H9 (cell line): ENCODE results near the gene DNAAF9. TPM values are rescaled to one million over a fixed set of nuclear protein-coding genes. Genes with fewer than 3 reads are reported as not detected.

ENCODE experiments used
- DNase-seq: peaks from one replicate; pipeline ENCODE4 v3.0.0-alpha.2; 2017
- H2AFZ ChIP-seq: one replicate; pipeline ENCODE4 v1.6.1; 2013; ENCODE audit warnings: mild to moderate bottlenecking, low read length, control low read depth, moderate library complexity
- H2AK5ac ChIP-seq: 2 replicates; pipeline ENCODE4 v1.6.1; 2013; ENCODE audit warnings: low read length, control low read depth, mixed read lengths; ENCODE audit not compliant: insufficient read length
- H2BK120ac ChIP-seq: one replicate; pipeline ENCODE4 v1.6.1; 2013; ENCODE audit warnings: low read depth, mild to moderate bottlenecking, low read length, control low read depth, inconsistent platforms; ENCODE audit not compliant: poor library complexity, severe bottlenecking
- H2BK12ac ChIP-seq: 2 replicates; pipeline ENCODE4 v1.6.1; 2013; ENCODE audit warnings: low read length, control low read depth, mixed read lengths, low read depth; ENCODE audit not compliant: insufficient read length
- H2BK15ac ChIP-seq: 2 replicates; pipeline ENCODE4 v1.6.1; 2013; ENCODE audit warnings: low read depth, low read length, control low read depth
- H2BK20ac ChIP-seq: one replicate; pipeline ENCODE4 v1.6.1; 2013; ENCODE audit warnings: low read depth, mild to moderate bottlenecking, low read length, control low read depth, inconsistent platforms; ENCODE audit not compliant: poor library complexity, severe bottlenecking
- H2BK5ac ChIP-seq: 2 replicates; pipeline ENCODE4 v1.6.1; 2013; ENCODE audit warnings: low read length, control low read depth, mixed read lengths; ENCODE audit not compliant: insufficient read length
- H3K14ac ChIP-seq: 2 replicates; pipeline ENCODE4 v1.6.1; 2013; ENCODE audit warnings: low read length, control low read depth; ENCODE audit not compliant: insufficient read depth
- H3K18ac ChIP-seq: 2 replicates; pipeline ENCODE4 v1.6.1; 2013; ENCODE audit warnings: low read depth, mild to moderate bottlenecking, mixed read lengths, low read length, control low read depth; ENCODE audit not compliant: insufficient read length
- H3K23ac ChIP-seq: 2 replicates; pipeline ENCODE4 v1.6.1; 2013; ENCODE audit warnings: low read length, control low read depth, mixed read lengths, low read depth; ENCODE audit not compliant: insufficient read length
- H3K23me2 ChIP-seq: 2 replicates; pipeline ENCODE4 v1.6.1; 2013; ENCODE audit warnings: low read depth, mild to moderate bottlenecking, mixed read lengths, low read length, control low read depth; ENCODE audit not compliant: insufficient read length, poor library complexity, severe bottlenecking
- H3K27ac ChIP-seq: 2 replicates; pipeline ENCODE4 v1.5.1; 2013; ENCODE audit warnings: low read length, control low read depth, mixed read lengths, low read depth; ENCODE audit not compliant: insufficient read length
- H3K27me3 ChIP-seq: 2 replicates; pipeline ENCODE4 v1.6.1; 2013; ENCODE audit warnings: low read length, control low read depth, inconsistent platforms; ENCODE audit not compliant: insufficient read depth
- H3K4ac ChIP-seq: 2 replicates; pipeline ENCODE4 v1.6.1; 2013; ENCODE audit warnings: low read depth, mild to moderate bottlenecking, control low read depth, inconsistent platforms, low read length, moderate library complexity
- H3K4me1 ChIP-seq: 2 replicates; pipeline ENCODE4 v1.6.1; 2013; ENCODE audit warnings: low read length, control low read depth, inconsistent platforms; ENCODE audit not compliant: insufficient read depth
- H3K4me2 ChIP-seq: 2 replicates; pipeline ENCODE4 v1.6.1; 2013; ENCODE audit warnings: low read length, control low read depth, mixed read lengths; ENCODE audit not compliant: insufficient read length, insufficient read depth
- H3K56ac ChIP-seq: 2 replicates; pipeline ENCODE4 v1.6.1; 2013; ENCODE audit warnings: low read depth, mild to moderate bottlenecking, mixed read lengths, low read length, control low read depth; ENCODE audit not compliant: insufficient read length
- H3K79me1 ChIP-seq: 2 replicates; pipeline ENCODE4 v1.6.1; 2013; ENCODE audit warnings: low read depth, mild to moderate bottlenecking, moderate library complexity, low read length, control low read depth, inconsistent platforms; ENCODE audit not compliant: insufficient read depth, poor library complexity, severe bottlenecking
- H3K79me2 ChIP-seq: 2 replicates; pipeline ENCODE4 v1.6.1; 2013; ENCODE audit warnings: low read length, control low read depth, inconsistent platforms; ENCODE audit not compliant: insufficient read depth
- H3K9ac ChIP-seq: 2 replicates; pipeline ENCODE4 v1.6.1; 2013; ENCODE audit warnings: low read length, control low read depth, mixed read lengths; ENCODE audit not compliant: insufficient read length; ENCODE audit errors: extremely low read depth
- H3K9me3 ChIP-seq: one replicate; pipeline ENCODE4 v1.6.1; 2013; ENCODE audit warnings: low read depth, low read length, inconsistent platforms; ENCODE audit not compliant: control insufficient read depth
- H3T11ph ChIP-seq: one replicate; pipeline ENCODE4 v1.6.1; 2013; ENCODE audit warnings: mild to moderate bottlenecking, low read length, control low read depth, inconsistent platforms
- H4K20me1 ChIP-seq: one replicate; pipeline ENCODE4 v1.6.1; 2013; ENCODE audit not compliant: control insufficient read depth, insufficient read length, insufficient read depth
- H4K5ac ChIP-seq: 2 replicates; pipeline ENCODE4 v1.6.1; 2013; ENCODE audit warnings: low read depth, mild to moderate bottlenecking, mixed read lengths, low read length, control low read depth; ENCODE audit not compliant: insufficient read length
- H4K8ac ChIP-seq: replicated peaks from 2 replicates; pipeline ENCODE4 v1.6.1; 2013; ENCODE audit warnings: low read length, control low read depth, mixed read lengths, low read depth; ENCODE audit not compliant: insufficient read length
- H4K91ac ChIP-seq: 2 replicates; pipeline ENCODE4 v1.6.1; 2013; ENCODE audit warnings: low read depth, mild to moderate bottlenecking, moderate library complexity, mixed read lengths, low read length, control low read depth; ENCODE audit not compliant: insufficient read length
- H3K27ac Mint-ChIP-seq, 3 experiments: 2 replicates in 2 of 3; 3 replicates in 1 of 3; pipeline ENCODE4 v1.8.0; 2020 to 2021; ENCODE audit warnings: mixed read lengths in 3 of 3, mild to moderate bottlenecking in 1 of 3, moderate library complexity in 1 of 3
- H3K27me3 Mint-ChIP-seq: 2 replicates; pipeline ENCODE4 v1.8.0; 2021; ENCODE audit warnings: low read depth, mild to moderate bottlenecking, moderate library complexity, mixed read lengths
- H3K36me3 Mint-ChIP-seq, 3 experiments: 2 replicates in 2 of 3; 3 replicates in 1 of 3; pipeline ENCODE4 v1.8.0; 2020 to 2021; ENCODE audit warnings: low read depth in 3 of 3, mixed read lengths in 3 of 3; ENCODE audit not compliant: insufficient read depth in 1 of 3
- H3K4me1 Mint-ChIP-seq, 2 experiments: 2 replicates each; pipeline ENCODE4 v1.8.0; 2020; ENCODE audit warnings: mixed read lengths in 2 of 2
- H3K4me3 Mint-ChIP-seq, 2 experiments: 2 replicates in 1 of 2; 3 replicates in 1 of 2; pipeline ENCODE4 v1.8.0; 2020 to 2021; ENCODE audit warnings: mild to moderate bottlenecking in 2 of 2, mixed read lengths in 2 of 2, moderate library complexity in 1 of 2
- H3K9me3 Mint-ChIP-seq, 2 experiments: 2 replicates in 1 of 2; 3 replicates in 1 of 2; pipeline ENCODE4 v1.8.0; 2020; ENCODE audit warnings: mild to moderate bottlenecking in 2 of 2, mixed read lengths in 2 of 2, moderate library complexity in 1 of 2
- WGBS: extraction: QIAGEN DNeasy Blood & Tissue Kit; methylation state at CpG from one replicate; pipeline ENCODE4 v1.1.7; 2013; ENCODE audit warnings: missing lambda C conversion rate, low lambda C conversion rate, mixed read lengths; ENCODE audit not compliant: insufficient read length; ENCODE audit errors: extremely low coverage; 5-methylcytosine and 5-hydroxymethylcytosine counted together
- total RNA-seq: library from RNA; stranded (reverse); gene quantifications from 2 replicates; pipeline ENCODE4 v1.2.1, GENCODE V29; 2021
- TF ChIP-seq, protein P1 (sequence below): fragments of 200-600 bp; sonication (generic); conservative IDR thresholded peaks from 3 replicates; pipeline ENCODE4 v1.8.0; 2021; ENCODE audit warnings: antibody characterized with exemption, mild to moderate bottlenecking

DNAAF9 gene
- total RNA-seq, 1 experiment from 2014 or later, result 5.5 TPM

DNA sequence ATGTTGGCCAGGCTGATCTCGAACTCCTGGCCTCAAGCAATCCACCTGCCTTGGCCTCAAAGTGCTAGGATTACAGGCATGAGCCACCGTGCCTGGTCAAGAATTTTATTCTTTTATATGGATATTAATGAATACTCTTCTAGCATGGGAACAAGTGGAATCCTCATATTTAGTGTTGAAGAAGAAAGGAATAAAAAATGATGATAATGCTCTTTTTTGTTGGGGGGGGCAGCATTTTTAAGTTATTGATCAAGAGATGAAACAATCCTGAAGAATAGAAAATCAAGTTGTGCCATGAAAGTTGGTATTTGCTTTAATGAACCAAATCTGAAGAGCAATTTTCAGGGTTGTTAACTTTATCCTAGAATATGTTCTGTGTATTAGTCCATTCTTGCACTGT, 6.7 kb upstream of the DNAAF9 start:
- Histone ChIP-seq H3K27ac (no peak overlapping the region), H2BK15ac (no peak overlapping the region), H3K9ac (no peak overlapping the region), H4K8ac (no peak overlapping the region), H2BK20ac (no peak overlapping the region), H4K5ac (no peak overlapping the region), H3K79me2 (no peaks in the 10 kb centered on the region), H3K4me2 (no peak overlapping the region), H3K79me1 (no peaks in the 10 kb centered on the region), H3K56ac (no peak overlapping the region), H2BK120ac (no peak overlapping the region), H3K27me3 (no peaks in the 10 kb centered on the region), H3K23ac (no peak overlapping the region), H3K4ac (no peak overlapping the region), H3K14ac (no peak overlapping the region), H2AK5ac (no peak overlapping the region), H2BK12ac (no peak overlapping the region), H4K20me1 (no peaks in the 10 kb centered on the region), H3K4me1 (no peaks in the 10 kb centered on the region), H3T11ph (no peak overlapping the region), H4K91ac (no peak overlapping the region), H3K18ac (no peak overlapping the region), H3K23me2 (no peaks in the 10 kb centered on the region), H2BK5ac (no peak overlapping the region), H3K9me3 (no peaks in the 10 kb centered on the region), H2AFZ (no peak overlapping the region)
- no peak overlapping the region for H3K4me3 Mint-ChIP-seq
- no CpG with 5 or more reads among the region's 2 CpGs for WGBS
- peaks cover 9 to 17% of the 10 kb centered on the region in 2 experiments for H3K9me3 Mint-ChIP-seq
- TF ChIP-seq, protein P1, sequence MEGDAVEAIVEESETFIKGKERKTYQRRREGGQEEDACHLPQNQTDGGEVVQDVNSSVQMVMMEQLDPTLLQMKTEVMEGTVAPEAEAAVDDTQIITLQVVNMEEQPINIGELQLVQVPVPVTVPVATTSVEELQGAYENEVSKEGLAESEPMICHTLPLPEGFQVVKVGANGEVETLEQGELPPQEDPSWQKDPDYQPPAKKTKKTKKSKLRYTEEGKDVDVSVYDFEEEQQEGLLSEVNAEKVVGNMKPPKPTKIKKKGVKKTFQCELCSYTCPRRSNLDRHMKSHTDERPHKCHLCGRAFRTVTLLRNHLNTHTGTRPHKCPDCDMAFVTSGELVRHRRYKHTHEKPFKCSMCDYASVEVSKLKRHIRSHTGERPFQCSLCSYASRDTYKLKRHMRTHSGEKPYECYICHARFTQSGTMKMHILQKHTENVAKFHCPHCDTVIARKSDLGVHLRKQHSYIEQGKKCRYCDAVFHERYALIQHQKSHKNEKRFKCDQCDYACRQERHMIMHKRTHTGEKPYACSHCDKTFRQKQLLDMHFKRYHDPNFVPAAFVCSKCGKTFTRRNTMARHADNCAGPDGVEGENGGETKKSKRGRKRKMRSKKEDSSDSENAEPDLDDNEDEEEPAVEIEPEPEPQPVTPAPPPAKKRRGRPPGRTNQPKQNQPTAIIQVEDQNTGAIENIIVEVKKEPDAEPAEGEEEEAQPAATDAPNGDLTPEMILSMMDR, result no peak
- H3K36me3 Mint-ChIP-seq, result peaks cover 0 to 5% (median 0%) of the 10 kb centered on the region in 3 experiments; a peak in 1 of 7 replicates
- no peaks in the 10 kb centered on the region; a peak in 1 of 4 replicates for H3K4me1 Mint-ChIP-seq
- no peak overlapping the region for H3K27ac Mint-ChIP-seq
- DNase-seq, result no peak
- H3K27me3 Mint-ChIP-seq, result peaks cover 10% of the 10 kb centered on the region
